GM12801 (cell line): Measurements from ENCODE around the gene AARS2.

Experiments
- CTCF ChIP-seq: IDR thresholded peaks from one replicate; pipeline ENCODE4 v1.5.1; 2011; ENCODE audit warnings: control low read depth; ENCODE audit not compliant: insufficient read length; ENCODE audit errors: extremely low read depth

AARS2 gene

GRCh38 chr6:44302856-44303255, 10.3 kb downstream of the AARS2 start:
- TF ChIP-seq CTCF, result no peak

GRCh38 chr6:44301782-44302564, 11.2 kb downstream of the AARS2 start:
- TF ChIP-seq CTCF, result no peak

GRCh38 chr6:44301106-44301505, 12.0 kb downstream of the AARS2 start:
- TF ChIP-seq CTCF, result no peak

GRCh38 chr6:44300292-44300823, 12.8 kb downstream of the AARS2 start:
- no peak for TF ChIP-seq CTCF

GRCh38 chr6:44298864-44299263, 14.3 kb downstream of the AARS2 start:
- TF ChIP-seq CTCF, result no peak

- TF ChIP-seq CTCF, result no peak
Measured at GRCh38 chr6:44298055-44298803, 14.9 kb downstream of the AARS2 start.
